GM23248 (cell line): ENCODE measurements around the gene LPCAT2.

ENCODE experiments used
- EZH2 ChIP-seq: fragments of 200-600 bp; sonication (generic); IDR thresholded peaks from 2 replicates; pipeline ENCODE4 v1.6.1; 2018; ENCODE audit warnings: antibody characterized with exemption, mild to moderate bottlenecking; ENCODE audit not compliant: insufficient read depth, poor library complexity, severe bottlenecking
- EZH2phosphoT487 ChIP-seq: fragments of 200-600 bp; sonication (generic); IDR thresholded peaks from 2 replicates; pipeline ENCODE4 v1.6.1; 2018; ENCODE audit warnings: antibody characterized with exemption, moderate library complexity, mild to moderate bottlenecking, low read depth; ENCODE audit not compliant: insufficient read depth

GRCh38 chr16:55488306-55488705, 20.6 kb upstream of the LPCAT2 start:
- TF ChIP-seq EZH2 (no peak), EZH2phosphoT487 (no peak)
